Activated naive CD4-positive, alpha-beta T cell treated with anti-CD3 and anti-CD28 coated beads, Interleukin-2, amount 50 U/mL, for 72 hours (primary cell): ENCODE results near the gene AGBL4. TPM values are rescaled to one million over a fixed set of nuclear protein-coding genes. Genes with fewer than 3 reads are reported as not detected.
"Not testable (repeated sequence)": the region's sequence is repeated elsewhere in the genome, so short reads cannot be mapped to it uniquely, and the experiment has no call there.

Experiments
- ATAC-seq, 2 donors: fragments of 150-1000 bp; cut with Tn5 transposase; 2 replicates each; pipeline ENCODE4 v1.10.0; 2021; ENCODE audit warnings: mild to moderate bottlenecking in 2 of 2, moderate library complexity in 2 of 2
- DNase-seq, 2 donors: peaks; one replicate each; pipeline ENCODE4 v3.0.0; 2021 to 2022; ENCODE audit warnings: low spot score in 2 of 2
- H3K27ac Mint-ChIP-seq, 2 donors: one replicate each; pipeline ENCODE4 v1.8.0; 2022; ENCODE audit warnings: mild to moderate bottlenecking in 2 of 2, mixed read lengths in 2 of 2
- H3K36me3 Mint-ChIP-seq, 2 donors: one replicate each; pipeline ENCODE4 v1.8.0; 2022; ENCODE audit warnings: mixed read lengths in 2 of 2
- H3K9me3 Mint-ChIP-seq, 2 donors: one replicate each; pipeline ENCODE4 v1.8.0; 2022; ENCODE audit warnings: mixed read lengths in 2 of 2
- total RNA-seq, 2 donors: library from RNA; stranded (reverse); gene quantifications; one replicate each; pipeline ENCODE4 v1.2.3, GENCODE V29; 2022

The AGBL4 gene
- total RNA-seq, 2 donors from 2014 or later: 0.19 TPM; not detected in 1

DNA sequence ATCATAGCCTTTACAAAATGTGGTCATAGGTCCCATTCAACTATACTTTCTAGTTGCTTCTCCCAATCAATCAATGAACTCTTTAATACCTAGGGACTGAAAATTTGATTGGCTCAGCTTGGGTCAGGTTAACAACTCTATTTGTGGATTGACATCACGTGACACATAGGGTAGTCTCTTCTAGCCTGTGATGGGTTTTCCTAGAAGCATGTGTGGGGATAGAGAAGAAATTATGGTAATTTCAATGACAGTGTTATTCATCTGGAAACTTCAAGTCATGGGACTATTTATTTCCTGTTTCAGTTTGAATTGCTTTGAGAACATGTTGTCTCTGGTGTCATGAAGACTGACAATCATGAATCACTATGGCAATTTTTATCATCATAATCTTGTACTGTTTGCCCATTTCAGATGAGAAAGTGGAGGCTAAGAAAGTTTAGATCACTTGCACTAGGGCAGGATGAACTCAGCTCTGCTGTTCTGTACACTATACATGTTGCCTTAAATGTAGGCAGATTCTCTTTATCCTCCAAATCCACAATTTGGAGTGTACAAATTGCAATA is 717.2 kb downstream of the AGBL4 start:
- H3K36me3 Mint-ChIP-seq: peaks cover 0 to 4% of the 10 kb centered on the region in 2 donors
- DNase-seq: no peak
- ATAC-seq: peak in 1 of 2 donors; percentile 78
- no peak overlapping the region for H3K27ac Mint-ChIP-seq
- peaks cover 13 to 25% of the 10 kb centered on the region in 2 donors for H3K9me3 Mint-ChIP-seq

DNA sequence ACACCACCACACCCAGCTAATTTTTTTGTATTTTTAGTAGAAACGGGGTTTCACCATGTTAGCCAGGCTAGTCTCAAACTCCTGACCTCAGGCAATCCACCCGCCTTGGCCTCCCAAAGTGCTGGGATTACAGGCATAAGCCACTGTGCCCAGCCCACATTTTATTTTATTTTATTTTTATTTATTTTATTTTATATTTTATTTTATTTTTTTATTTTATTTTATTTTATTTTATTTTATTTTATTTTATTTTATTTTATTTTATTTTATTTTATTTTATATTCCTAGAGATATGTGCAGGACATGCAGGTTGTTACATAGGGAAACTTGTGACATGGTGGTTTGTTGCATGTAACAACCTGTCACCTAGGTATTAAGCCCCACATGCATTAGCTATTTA is 721.4 kb downstream of the AGBL4 start:
- H3K27ac Mint-ChIP-seq, DNase-seq, H3K36me3 Mint-ChIP-seq, ATAC-seq: not testable (repeated sequence)
- H3K9me3 Mint-ChIP-seq: peaks cover 13 to 20% of the 10 kb centered on the region in 2 donors

DNA sequence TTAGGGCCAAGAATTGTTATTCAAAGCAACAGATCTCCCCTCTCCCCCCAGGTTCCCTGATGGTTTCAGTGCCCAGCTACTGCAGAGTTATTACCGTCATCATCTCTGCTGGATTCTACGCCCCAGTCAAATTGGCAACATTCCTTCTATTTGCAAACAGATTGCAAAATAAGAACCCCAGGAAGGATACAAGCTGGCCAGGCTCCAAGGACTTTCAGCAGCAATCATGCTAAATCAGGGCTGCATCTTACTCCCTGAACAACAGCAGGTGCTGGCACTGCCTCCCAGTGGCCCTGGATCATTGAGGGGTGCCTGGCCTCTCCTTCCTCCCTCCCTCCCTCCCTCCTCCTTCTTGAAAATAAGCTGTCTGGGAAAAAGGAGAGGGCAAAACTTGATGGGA is 725.5 kb downstream of the AGBL4 start:
- peaks cover 0 to 4% of the 10 kb centered on the region in 2 donors for H3K36me3 Mint-ChIP-seq
- H3K9me3 Mint-ChIP-seq: peaks cover 4% of the 10 kb centered on the region in 2 donors
- H3K27ac Mint-ChIP-seq: no peak overlapping the region
- DNase-seq (no peak), ATAC-seq (no peak)

DNA sequence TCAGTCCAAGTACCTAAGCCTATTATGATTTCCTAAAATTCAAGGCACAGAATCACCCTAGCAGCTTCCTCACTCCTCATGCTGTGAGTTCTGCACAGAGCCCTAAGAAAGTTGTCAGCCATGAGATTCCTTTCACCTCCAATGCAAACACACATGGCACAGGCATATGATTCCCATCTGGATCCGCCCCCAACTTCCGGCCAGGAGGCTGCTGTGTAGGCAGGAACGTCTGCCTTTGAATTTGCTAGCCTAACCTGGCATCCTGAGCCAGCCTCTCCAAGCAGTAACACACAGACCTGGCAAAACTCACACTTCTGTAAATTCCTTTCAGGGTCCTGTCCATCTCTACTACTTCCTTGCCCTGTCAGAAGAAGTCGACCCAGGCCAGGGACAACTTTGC is 726.0 kb downstream of the AGBL4 start:
- Mint-ChIP-seq H3K36me3 (peaks cover 0 to 2% of the 10 kb centered on the region in 2 donors), H3K9me3 (peaks cover 2% of the 10 kb centered on the region in 2 donors), H3K27ac (no peak overlapping the region)
- ATAC-seq (no peak), DNase-seq (no peak)

DNA sequence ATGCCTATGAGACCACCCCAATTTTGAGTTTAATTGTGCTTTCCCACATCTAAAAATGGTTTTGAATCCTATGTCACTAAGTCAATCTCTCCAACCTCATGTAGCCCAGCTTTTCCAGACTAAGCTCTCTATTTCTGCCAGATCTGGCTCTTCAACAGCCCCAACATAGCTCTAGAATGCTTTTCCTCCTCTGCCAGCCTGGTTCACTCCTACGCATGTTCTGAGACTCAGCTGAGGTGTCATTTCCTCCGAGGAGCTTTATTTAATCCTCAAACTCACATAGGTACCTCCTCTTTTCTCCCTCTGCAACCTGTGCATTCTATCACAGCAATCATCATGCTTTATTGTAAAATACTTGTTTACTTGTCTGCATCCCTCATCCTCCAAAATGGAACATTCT is 729.2 kb downstream of the AGBL4 start:
- peaks cover 0 to 4% of the 10 kb centered on the region in 2 donors for H3K9me3 Mint-ChIP-seq
- no peak for DNase-seq
- no peak for ATAC-seq
- no peak overlapping the region for H3K27ac Mint-ChIP-seq
- peaks cover 0 to 7% of the 10 kb centered on the region in 2 donors for H3K36me3 Mint-ChIP-seq

DNA sequence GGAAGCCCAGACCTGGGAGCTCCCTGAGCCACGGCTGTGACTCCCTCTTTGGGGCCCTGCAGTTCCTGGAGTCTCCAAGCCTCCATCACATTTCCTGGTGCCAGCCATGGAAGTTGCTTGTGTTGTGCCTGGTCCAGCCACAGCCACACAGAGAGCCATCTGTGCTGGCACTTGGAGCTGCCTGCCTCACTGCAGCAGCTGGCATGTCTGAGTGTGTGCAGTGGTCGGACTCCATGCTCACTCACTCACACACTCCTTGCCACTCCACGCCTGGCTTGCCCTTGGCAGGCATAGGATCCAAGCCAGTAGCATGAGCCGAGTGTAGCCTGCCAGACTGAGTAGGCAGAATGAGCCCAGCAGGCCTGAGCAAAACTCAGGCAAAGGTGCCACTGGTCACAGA is 730.7 kb downstream of the AGBL4 start:
- Mint-ChIP-seq H3K36me3 (peaks cover 0 to 7% of the 10 kb centered on the region in 2 donors), H3K27ac (no peak overlapping the region), H3K9me3 (peaks cover 4% of the 10 kb centered on the region in 2 donors)
- no peak for DNase-seq
- no peak for ATAC-seq

DNA sequence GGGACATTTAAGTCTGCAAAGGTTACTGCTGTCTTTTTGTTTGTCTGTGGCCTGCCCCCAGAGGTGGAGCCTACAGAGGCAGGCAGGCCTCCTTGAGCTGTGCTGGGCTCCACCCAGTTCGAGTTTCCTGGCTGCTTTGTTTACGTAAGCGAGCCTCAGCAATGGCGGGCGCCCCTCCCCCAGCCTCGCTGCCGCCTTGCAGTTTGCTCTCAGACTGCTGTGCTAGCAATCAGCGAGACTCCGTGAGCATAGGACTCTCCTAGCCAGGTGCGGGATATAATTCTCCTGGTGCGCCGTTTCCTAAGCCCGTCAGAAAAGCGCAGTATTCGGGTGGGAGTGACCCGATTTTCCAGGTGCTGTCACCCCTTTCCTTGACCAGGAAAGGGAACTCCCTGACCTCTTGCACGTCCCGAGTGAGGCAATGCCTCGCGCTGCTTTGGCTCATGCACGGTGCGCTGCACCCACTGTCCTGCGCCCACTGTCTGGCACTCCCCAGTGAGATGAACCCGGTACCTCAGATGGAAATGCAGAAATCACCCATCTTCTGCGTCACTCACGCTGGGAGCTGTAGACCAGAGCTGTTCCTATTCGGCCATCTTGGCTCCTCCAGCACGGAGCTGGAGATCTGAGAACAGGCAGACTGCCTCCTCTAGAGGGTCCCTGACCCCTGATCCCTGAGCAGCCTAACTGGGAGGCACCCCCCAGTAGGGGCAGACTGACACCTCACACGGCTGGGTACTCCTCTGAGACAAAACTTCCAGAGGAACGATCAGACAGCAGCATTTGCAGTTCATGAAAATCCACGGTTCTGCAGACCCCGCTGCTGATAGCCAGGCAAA is 766.3 kb downstream of the AGBL4 start:
- Mint-ChIP-seq H3K9me3 (peaks cover 11 to 16% of the 10 kb centered on the region in 2 donors), H3K36me3 (peaks cover 0 to 17% of the 10 kb centered on the region in 2 donors)
- DNase-seq, ATAC-seq, H3K27ac Mint-ChIP-seq: not testable (repeated sequence)

DNA sequence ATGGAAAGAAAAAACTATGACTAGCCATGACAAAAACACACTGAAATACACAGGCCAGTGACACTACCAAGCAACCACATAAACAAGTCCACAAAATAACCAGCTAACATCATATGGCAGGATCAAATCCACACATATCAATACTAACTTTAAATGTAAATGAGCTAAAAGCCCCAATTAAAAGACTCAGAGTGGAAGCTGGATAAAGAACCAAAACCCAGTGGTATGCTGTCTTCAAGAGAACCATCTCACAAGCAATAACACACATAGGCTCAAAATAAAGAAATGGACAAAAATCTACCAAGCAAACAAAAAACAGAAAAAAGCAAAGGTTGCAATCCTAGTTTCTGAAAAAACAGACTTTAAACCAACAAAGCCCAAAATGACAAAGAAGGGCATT is 770.8 kb downstream of the AGBL4 start:
- H3K36me3 Mint-ChIP-seq: peaks cover 0 to 31% of the 10 kb centered on the region in 2 donors
- H3K9me3 Mint-ChIP-seq: peaks cover 29% of the 10 kb centered on the region in 2 donors
- no peak for ATAC-seq
- no peak overlapping the region for H3K27ac Mint-ChIP-seq
- DNase-seq: no peak

DNA sequence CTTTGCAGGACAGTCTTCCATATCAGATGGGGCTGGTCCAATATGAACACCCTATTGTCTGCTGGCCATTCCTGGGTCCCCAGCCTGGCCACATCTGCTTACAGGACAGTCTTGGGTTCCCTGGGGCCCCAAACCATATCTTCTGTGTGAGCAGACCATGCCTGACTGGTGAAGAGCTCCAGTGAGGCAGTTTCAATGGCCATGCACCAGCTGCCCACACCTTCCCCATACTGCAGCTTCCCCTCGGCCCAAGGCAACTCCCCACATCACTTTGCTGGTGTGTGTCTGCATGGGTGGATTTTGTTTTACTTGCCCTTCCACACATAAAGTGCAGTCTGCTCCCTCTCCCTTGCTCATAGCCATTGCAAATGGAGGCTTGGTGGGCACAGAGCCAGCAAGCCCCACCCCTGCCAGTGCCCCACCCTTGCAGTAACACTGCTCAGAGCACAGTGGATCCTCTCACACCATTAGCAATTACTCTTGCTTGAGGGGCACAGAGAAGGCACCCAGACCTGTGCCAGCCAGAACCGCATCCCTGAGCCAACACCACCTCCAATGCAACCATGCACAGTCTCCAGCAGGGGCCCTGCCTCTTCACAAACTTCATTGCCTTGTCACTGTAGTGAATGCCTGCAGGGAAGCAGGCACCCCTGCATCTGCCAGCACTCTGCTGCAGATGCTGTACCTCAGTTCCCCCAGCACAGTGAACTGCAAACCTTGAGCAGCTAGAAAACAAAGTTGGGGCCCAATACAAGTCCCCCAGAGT is 772.6 kb downstream of the AGBL4 start:
- DNase-seq (no peak), ATAC-seq (no peak)
- Mint-ChIP-seq H3K27ac (no peak overlapping the region), H3K36me3 (peaks cover 0 to 25% of the 10 kb centered on the region in 2 donors), H3K9me3 (peaks cover 27 to 32% of the 10 kb centered on the region in 2 donors)

DNA sequence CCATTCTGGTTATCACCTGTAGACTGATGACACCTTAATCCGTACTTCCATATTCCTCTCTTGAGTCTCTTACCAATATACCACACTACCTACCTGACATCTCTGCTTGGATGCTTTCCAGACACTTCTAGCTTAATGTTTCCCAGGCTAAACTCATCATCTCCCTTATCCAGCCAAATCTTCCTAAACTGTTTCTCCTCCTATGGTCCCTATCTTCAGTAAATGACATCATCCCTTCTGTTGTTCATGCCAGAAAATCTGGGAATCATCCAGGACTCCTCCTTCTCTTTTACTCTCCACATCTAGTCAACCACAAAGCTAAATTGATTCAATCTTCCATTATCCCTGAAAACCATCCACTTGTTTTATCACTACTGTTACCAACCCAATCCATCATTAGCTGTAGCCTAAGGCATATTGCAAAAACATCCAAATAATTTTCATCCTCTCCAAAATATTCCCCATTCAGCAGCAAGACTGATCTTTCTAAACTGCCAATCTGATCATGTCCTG is 783.0 kb downstream of the AGBL4 start:
- H3K36me3 Mint-ChIP-seq: peaks cover 0 to 8% of the 10 kb centered on the region in 2 donors
- H3K27ac Mint-ChIP-seq: no peak overlapping the region
- no peak for ATAC-seq
- no peak for DNase-seq
- peaks cover 15 to 18% of the 10 kb centered on the region in 2 donors for H3K9me3 Mint-ChIP-seq

DNA sequence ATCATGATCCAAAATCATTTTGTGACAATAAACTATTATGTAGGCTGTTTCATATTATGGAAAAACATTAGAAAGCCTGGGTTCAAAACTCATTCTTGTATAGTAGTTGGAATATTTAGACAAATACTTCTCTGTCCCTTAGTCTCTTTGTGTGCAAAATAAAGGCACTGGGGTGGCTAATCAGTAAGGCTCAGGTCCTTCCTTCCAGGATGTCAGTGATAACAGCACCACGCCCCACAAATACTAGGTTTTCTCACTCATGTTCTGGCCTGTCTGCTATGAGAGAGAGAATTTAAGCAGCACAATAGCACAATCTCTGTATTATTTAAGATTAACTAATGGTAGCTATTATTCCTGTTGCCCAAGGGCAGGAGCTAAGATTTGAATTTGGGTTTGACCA is 788.8 kb downstream of the AGBL4 start:
- no peak for ATAC-seq
- Mint-ChIP-seq H3K36me3 (peaks cover 0 to 8% of the 10 kb centered on the region in 2 donors), H3K9me3 (peaks cover 10 to 11% of the 10 kb centered on the region in 2 donors), H3K27ac (no peak overlapping the region)
- no peak for DNase-seq

DNA sequence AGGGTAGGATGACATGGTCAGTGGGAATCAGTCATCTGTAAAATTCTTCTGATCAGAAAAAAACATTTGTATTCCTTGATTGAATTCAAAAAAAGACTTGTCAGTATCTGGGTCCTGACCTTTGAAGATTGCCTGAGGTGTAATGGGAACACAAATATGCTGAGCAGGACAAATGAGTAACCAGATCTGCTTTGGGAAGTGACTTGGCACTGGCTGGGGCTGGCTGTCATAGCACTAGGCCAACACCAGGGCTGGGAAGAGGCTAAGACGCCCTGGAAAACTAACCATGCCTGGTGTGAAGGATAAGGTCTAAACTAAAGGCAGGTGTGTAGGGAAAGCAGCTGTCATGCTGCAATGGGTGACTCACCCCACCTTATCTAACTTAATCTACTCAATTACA is 794.2 kb downstream of the AGBL4 start:
- Mint-ChIP-seq H3K27ac (no peak overlapping the region), H3K36me3 (no peaks in the 10 kb centered on the region), H3K9me3 (no peaks in the 10 kb centered on the region)
- ATAC-seq (no peak), DNase-seq (no peak)

DNA sequence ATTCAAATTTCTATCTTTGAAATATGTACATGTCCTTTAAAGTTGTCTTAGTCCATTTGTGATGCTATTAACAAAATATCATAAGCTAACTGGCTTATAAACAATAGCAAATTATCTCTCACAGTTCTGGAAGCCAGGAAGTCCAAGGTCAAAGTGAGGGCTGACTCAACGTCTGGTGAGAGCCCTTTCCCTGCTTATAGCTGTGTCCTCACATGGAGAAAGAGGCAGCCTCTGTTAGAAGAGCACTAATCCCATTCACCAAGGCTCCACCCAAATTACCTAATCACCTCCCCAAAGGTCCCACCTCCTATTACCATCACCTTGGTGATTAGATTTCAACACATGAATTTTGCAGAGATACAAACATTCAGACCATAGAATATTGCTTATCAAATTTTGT is 797.0 kb downstream of the AGBL4 start:
- H3K27ac Mint-ChIP-seq: no peak overlapping the region
- DNase-seq (no peak), ATAC-seq (no peak)
- H3K9me3 Mint-ChIP-seq: no peaks in the 10 kb centered on the region
- no peaks in the 10 kb centered on the region for H3K36me3 Mint-ChIP-seq

DNA sequence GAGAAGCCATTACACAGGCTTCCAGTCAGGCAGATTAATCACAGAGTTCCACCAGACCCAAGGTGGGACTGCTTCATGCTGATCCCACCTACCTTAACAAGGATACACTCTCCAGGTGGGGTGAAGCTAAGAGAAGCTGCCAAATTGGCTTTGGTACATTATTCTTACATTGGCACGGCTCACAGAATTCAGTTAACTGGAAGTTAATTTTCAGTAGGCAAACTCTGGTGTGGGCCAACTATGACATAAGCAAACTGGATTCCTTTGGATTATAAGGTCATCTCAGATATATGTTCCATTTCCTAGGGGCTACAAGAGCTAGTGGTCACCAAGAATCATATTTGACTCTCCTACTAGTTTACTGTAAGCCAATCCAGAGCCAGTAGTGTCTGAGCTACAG is 798.3 kb downstream of the AGBL4 start:
- Mint-ChIP-seq H3K9me3 (no peaks in the 10 kb centered on the region), H3K27ac (no peak overlapping the region), H3K36me3 (no peaks in the 10 kb centered on the region)
- no peak for ATAC-seq
- no peak for DNase-seq

DNA sequence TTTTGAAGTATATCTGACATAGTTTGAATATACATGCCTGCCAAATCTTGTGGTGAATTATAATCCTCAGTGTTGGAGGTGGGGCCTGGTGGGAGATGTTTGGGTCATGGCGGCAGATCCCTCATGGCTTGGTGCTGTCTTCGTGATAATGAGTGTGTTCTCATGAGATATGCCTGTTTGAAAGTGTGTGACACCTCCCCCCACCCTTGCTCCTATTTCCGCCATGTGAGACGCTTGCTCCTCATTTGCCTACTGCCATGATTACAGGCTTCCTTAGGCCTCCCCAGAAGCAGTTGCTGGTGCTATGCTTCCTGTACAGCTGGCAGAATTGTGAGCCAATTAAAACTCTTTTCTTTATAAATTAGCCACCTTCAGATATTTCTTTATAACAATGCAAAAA is 810.5 kb downstream of the AGBL4 start:
- no peak for DNase-seq
- ATAC-seq: no peak
- peaks cover 5 to 6% of the 10 kb centered on the region in 2 donors for H3K9me3 Mint-ChIP-seq
- peaks cover 0 to 4% of the 10 kb centered on the region in 2 donors for H3K36me3 Mint-ChIP-seq
- H3K27ac Mint-ChIP-seq: no peak overlapping the region

DNA sequence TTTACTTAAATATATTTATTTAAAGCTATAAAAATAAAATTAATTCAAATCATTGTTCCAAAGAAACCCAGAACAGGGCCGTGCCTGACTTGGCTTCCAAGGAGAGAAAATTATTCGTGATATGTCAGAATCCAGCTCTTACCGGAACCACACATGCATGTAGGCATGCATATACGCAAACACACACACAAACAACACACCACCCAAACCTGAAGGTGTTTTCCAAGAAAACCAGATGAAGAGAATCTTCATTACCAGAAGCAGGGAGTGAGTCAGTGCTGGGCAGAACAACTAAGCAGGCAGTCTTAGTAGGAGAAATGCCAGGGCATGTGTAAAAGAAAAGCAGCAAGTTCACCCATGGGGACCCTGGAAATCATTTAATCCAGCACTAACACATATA is 815.0 kb downstream of the AGBL4 start:
- Mint-ChIP-seq H3K36me3 (no peaks in the 10 kb centered on the region), H3K9me3 (peaks cover 0 to 5% of the 10 kb centered on the region in 2 donors), H3K27ac (no peak overlapping the region)
- DNase-seq (no peak), ATAC-seq (no peak)

DNA sequence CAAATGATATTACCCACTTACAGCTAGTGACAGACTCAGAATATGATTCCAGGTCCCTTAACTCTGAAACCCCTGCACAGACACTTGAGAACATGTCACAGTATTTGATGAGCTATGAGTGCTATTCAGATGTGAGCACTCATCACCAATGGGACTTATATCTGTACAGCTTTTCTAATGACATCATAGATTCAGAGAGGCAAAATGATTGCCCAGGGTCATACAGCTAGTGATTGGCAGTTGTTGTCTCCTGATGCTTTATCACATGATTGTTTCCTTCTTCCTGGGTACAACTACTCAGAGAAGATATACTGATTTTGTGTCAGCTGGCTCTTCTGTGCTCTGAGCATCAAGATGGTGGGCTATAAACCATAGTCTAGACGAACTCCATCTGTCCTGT is 819.0 kb downstream of the AGBL4 start:
- no peak for DNase-seq
- no peak overlapping the region for H3K27ac Mint-ChIP-seq
- peaks cover 0 to 6% of the 10 kb centered on the region in 2 donors for H3K36me3 Mint-ChIP-seq
- ATAC-seq: no peak
- H3K9me3 Mint-ChIP-seq: peaks cover 9 to 16% of the 10 kb centered on the region in 2 donors
